ENCODE measurements around the gene MACC1.
"Not testable (repeated sequence)": the region's sequence is repeated elsewhere in the genome, so short reads cannot be mapped to it uniquely, and the experiment has no call there.

Gene MACC1

GRCh38 chr7:20191391-20191869 is 25.8 kb downstream of the MACC1 start:
- peaks cover 28% of the 10 kb centered on the region for H3K4me1 Mint-ChIP-seq
- no peaks in the 10 kb centered on the region for H3K27me3 Mint-ChIP-seq
- H3K9me3 Mint-ChIP-seq, result peaks cover 9% of the 10 kb centered on the region
- DNase-seq (ENCODE audit: low spot score in 2 of 2), result no peak
- no peak overlapping the region for H3K4me3 Mint-ChIP-seq
- no peak for ATAC-seq (ENCODE audit: low read depth)
- H3K36me3 Mint-ChIP-seq, result peaks cover 19% of the 10 kb centered on the region
- peak overlapping the region; percentile 15 for H3K27ac Mint-ChIP-seq

DNA sequence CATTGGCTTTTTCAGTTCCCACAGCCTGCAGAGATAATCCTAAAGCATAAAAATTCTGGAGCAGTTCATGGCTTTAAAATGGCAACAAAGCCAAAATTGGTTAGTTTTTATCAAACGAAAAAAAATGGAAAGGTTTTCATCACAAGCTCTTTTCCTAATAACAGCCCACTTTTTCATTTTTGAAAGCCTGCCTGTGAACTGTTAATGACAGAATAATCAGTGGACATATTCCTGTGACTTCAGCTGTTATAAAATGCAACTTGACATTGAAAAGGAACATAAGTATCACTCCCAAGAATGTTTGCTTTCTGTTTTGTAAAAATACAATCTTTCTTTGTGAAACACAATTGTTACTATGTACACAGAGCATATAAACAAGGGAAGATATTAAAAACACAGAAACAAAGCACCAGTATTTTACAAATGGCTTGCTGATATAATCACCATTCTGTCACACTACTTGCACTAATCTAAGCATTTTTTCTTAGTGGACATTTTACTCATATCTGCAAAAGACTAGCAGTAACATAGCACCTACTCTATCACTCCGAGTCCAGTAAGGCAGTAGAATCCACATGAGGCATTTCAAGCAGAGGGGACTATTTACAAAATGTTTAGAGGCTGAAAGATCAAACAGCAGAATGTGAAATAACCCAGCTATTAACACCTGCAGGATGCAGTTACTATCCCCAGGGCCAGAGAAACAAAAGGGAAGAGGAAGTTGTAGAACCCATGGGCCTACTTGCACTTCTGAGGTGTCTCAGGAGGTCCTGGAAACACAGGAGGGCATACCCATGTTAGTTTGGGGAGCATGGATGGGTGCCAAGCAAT is 26.4 kb downstream of the MACC1 start:
- Mint-ChIP-seq H3K4me3 (no peak overlapping the region), H3K36me3 (peaks cover 19% of the 10 kb centered on the region), H3K27ac (peak overlapping the region; percentile 15), H3K9me3 (peaks cover 9% of the 10 kb centered on the region), H3K27me3 (no peaks in the 10 kb centered on the region), H3K4me1 (peaks cover 28% of the 10 kb centered on the region)
- peak; percentile 63 for ATAC-seq (ENCODE audit: low read depth)
- DNase-seq (ENCODE audit: low spot score in 2 of 2), result no peak

- no peak overlapping the region for H3K4me3 Mint-ChIP-seq
- no peaks in the 10 kb centered on the region for H3K27me3 Mint-ChIP-seq
- ATAC-seq (ENCODE audit: low read depth), result no peak
These were observed 27.3 kb downstream of the MACC1 start for GRCh38 chr7:20189852-20190251.

GRCh38 chr7:20188567-20188966 is 28.6 kb downstream of the MACC1 start:
- Mint-ChIP-seq H3K4me1 (peaks cover 30% of the 10 kb centered on the region), H3K27ac (peak overlapping the region; percentile 22), H3K9me3 (peaks cover 9% of the 10 kb centered on the region), H3K36me3 (peaks cover 18% of the 10 kb centered on the region), H3K4me3 (no peak overlapping the region), H3K27me3 (no peaks in the 10 kb centered on the region)
- no peak for ATAC-seq (ENCODE audit: low read depth)
- DNase-seq (ENCODE audit: low spot score in 2 of 2), result no peak

More at GRCh38 chr7:20189852-20190251, 27.3 kb downstream of the MACC1 start:
- no peak for DNase-seq (ENCODE audit: low spot score in 2 of 2)
- H3K27ac Mint-ChIP-seq, result peak overlapping the region; percentile 86
- H3K9me3 Mint-ChIP-seq, result peaks cover 9% of the 10 kb centered on the region
- peaks cover 28% of the 10 kb centered on the region for H3K4me1 Mint-ChIP-seq
- H3K36me3 Mint-ChIP-seq, result peaks cover 15% of the 10 kb centered on the region

- not testable (repeated sequence) for DNase-seq (ENCODE audit: low spot score in 2 of 2); H3K4me3 Mint-ChIP-seq; H3K9me3 Mint-ChIP-seq; H3K27me3 Mint-ChIP-seq
- Mint-ChIP-seq H3K4me1 (peaks cover 27% of the 10 kb centered on the region), H3K27ac (peak overlapping the region; percentile 40), H3K36me3 (peaks cover 20% of the 10 kb centered on the region)
- ATAC-seq (ENCODE audit: low read depth), result peak; percentile 72
These were observed 29.3 kb downstream of the MACC1 start for GRCh38 chr7:20187850-20188249.

DNA sequence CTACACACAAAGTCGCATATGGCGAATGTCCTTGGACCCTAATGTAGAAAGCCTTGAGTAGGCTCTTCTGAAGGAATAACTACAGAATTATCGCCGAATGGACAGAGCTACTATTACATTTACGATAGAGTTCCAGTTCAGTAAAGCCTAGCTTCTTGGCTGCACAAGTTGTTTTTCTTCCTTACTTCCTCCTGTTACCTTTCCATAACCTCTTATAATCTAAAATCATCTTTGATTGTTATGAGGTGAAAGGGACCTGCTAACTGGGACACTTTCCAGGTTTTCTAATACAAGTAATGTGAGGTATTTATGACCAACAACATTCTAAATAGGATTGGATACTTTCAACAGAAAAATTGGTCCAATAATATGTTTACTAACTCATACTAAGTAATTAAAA is 31.2 kb downstream of the MACC1 start:
- DNase-seq (ENCODE audit: low spot score in 2 of 2) (no peak), ATAC-seq (ENCODE audit: low read depth) (no peak)
- peaks cover 20% of the 10 kb centered on the region for H3K4me1 Mint-ChIP-seq
- H3K27ac Mint-ChIP-seq, result no peak overlapping the region
- H3K27me3 Mint-ChIP-seq, result no peaks in the 10 kb centered on the region
- peaks cover 23% of the 10 kb centered on the region for H3K36me3 Mint-ChIP-seq
- H3K9me3 Mint-ChIP-seq, result peaks cover 9% of the 10 kb centered on the region
- no peak overlapping the region for H3K4me3 Mint-ChIP-seq

- Mint-ChIP-seq H3K27me3 (no peaks in the 10 kb centered on the region), H3K9me3 (no peaks in the 10 kb centered on the region), H3K4me3 (no peak overlapping the region), H3K27ac (no peak overlapping the region), H3K36me3 (peaks cover 19% of the 10 kb centered on the region), H3K4me1 (peaks cover 11% of the 10 kb centered on the region)
- DNase-seq (ENCODE audit: low spot score in 2 of 2) (no peak), ATAC-seq (ENCODE audit: low read depth) (no peak)
These were observed 34.1 kb downstream of the MACC1 start for GRCh38 chr7:20183086-20183485.

DNA sequence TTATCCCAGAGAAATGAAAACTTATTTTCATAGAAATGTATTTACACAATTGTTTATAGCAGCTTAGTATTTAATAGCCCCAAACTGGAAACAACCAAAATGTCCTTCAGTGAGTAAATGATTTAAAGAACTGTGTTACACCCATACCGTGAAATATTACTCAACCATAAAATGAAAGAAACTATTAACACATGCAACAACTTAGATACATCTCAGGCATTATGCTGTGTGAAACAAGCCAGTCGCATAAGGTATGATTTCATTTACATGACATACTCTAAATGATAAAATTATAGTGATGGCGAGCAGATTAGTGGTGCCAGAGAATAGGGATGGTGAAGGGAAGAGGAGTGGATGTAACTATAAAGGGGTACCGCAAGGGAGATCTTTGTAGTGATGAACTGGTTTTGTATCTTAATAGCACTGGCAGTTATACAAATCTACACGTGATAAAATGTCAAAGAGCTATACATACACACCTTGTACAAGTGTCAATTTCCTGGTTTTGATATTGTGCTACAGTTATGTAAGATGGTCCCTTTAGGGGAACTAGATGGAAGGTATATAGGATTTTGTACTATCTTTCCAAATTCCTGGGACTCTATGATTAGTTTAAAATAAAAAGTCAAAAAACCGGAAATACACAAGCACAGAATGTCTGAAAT is 40.5 kb downstream of the MACC1 start:
- no peaks in the 10 kb centered on the region for H3K9me3 Mint-ChIP-seq
- ATAC-seq (ENCODE audit: low read depth) (no peak), DNase-seq (ENCODE audit: low spot score in 2 of 2) (no peak)
- peaks cover 2% of the 10 kb centered on the region for H3K4me1 Mint-ChIP-seq
- H3K27me3 Mint-ChIP-seq, result no peaks in the 10 kb centered on the region
- H3K4me3 Mint-ChIP-seq, result no peak overlapping the region
- no peak overlapping the region for H3K27ac Mint-ChIP-seq
- H3K36me3 Mint-ChIP-seq, result peaks cover 5% of the 10 kb centered on the region

DNA sequence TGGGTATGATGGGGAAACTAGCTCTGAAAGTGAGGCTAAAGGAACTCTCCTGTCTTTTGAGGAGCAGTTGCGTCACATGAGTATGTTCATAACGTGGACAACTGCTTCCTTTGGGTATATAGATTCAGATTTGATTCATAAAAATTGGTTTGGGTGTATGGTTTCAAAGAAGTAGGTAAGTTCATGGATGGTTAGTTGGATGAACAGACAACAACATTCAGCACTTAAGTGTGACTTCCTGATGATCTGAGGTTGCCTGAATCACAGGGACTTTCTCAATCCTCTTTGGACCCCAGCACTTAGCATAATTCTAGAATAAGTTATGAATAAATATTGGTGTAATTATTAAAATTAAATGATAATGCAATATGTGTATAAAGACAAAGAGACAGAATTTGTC is 43.4 kb downstream of the MACC1 start:
- Mint-ChIP-seq H3K4me3 (no peak overlapping the region), H3K27ac (no peak overlapping the region), H3K36me3 (no peaks in the 10 kb centered on the region), H3K4me1 (peaks cover 2% of the 10 kb centered on the region), H3K9me3 (no peaks in the 10 kb centered on the region), H3K27me3 (no peaks in the 10 kb centered on the region)
- ATAC-seq (ENCODE audit: low read depth) (no peak), DNase-seq (ENCODE audit: low spot score in 2 of 2) (no peak)

DNA sequence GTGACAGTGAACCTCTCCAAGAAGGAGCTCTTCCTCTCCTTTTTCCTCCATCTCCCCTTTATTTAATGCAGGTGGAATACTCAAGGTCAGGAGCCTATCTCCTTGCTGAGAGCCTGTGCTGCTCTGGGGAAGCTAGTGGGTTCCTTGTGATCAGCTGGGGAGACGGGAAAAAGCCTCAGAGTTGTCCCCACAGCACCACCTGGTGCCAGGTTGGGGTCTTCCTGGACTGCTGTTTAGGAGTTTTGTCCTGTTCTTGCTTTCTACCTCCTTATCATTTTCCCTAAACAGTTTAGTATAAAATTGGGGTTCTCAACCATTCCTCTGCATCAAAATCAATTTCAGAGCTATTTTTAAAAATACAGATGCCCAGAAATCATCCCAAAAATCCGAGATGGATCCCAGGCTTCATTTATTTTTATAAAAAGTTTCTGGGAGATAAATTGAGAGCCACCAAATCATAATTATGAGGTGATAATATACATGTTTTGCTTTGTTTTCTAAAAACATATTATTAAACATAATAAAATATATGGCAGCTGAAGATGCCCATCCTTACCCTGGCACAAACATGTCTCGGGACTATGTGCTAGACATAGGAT is 44.3 kb downstream of the MACC1 start:
- Mint-ChIP-seq H3K9me3 (no peaks in the 10 kb centered on the region), H3K27ac (no peak overlapping the region), H3K4me3 (no peak overlapping the region), H3K27me3 (no peaks in the 10 kb centered on the region), H3K4me1 (no peaks in the 10 kb centered on the region), H3K36me3 (no peaks in the 10 kb centered on the region)
- DNase-seq (ENCODE audit: low spot score in 2 of 2) (no peak), ATAC-seq (ENCODE audit: low read depth) (peak; percentile 62)

DNA sequence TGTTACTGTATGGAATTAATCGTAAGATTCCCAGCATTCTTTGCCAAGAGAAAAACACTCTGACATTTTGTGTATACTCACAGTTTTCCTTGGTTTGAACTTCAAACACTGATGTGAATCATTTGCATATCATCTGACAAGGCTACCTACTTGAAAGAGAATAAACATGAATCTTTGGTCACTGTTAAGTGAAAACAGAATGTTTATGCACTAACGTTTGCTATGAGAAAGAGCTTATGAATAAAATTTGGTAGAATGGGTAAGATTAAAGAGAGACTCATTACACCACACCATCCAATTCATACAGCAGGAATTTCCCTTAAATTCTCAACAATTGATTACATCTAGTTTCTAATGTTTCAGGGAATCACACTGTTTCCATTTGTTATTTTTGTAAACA is 46.6 kb downstream of the MACC1 start:
- H3K36me3 Mint-ChIP-seq, result peaks cover 4% of the 10 kb centered on the region
- no peak for ATAC-seq (ENCODE audit: low read depth)
- H3K4me1 Mint-ChIP-seq, result no peaks in the 10 kb centered on the region
- no peak overlapping the region for H3K27ac Mint-ChIP-seq
- no peak for DNase-seq (ENCODE audit: low spot score in 2 of 2)
- H3K27me3 Mint-ChIP-seq, result no peaks in the 10 kb centered on the region
- no peak overlapping the region for H3K4me3 Mint-ChIP-seq
- no peaks in the 10 kb centered on the region for H3K9me3 Mint-ChIP-seq

- ATAC-seq (ENCODE audit: low read depth) (no peak), DNase-seq (ENCODE audit: low spot score in 2 of 2) (no peak)
- Mint-ChIP-seq H3K36me3 (peaks cover 4% of the 10 kb centered on the region), H3K9me3 (no peaks in the 10 kb centered on the region), H3K4me1 (no peaks in the 10 kb centered on the region), H3K27me3 (no peaks in the 10 kb centered on the region), H3K4me3 (no peak overlapping the region), H3K27ac (no peak overlapping the region)
These were observed 52.1 kb downstream of the MACC1 start for GRCh38 chr7:20165146-20165510.

GRCh38 chr7:20164425-20165145 is 52.6 kb downstream of the MACC1 start:
- DNase-seq (ENCODE audit: low spot score in 2 of 2), result no peak
- H3K36me3 Mint-ChIP-seq, result peaks cover 7% of the 10 kb centered on the region

DNA sequence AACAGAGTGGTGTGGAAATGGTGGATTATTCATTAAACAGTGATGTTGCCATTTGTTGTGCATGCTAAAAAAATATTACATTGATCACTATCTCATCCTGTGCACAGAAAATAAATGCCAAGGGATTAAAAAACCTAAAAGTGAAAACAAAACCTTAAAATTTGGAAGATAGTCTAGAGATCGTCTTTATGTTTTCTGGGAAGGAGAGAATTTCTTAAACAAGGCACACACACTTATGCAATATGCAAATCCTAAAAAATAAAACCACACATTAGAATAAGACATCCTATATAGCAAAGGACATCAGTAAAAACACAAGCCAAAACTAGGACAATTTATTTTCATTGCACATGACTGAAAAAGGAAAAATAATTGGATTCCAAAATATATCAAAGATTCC is 54.5 kb downstream of the MACC1 start:
- H3K4me3 Mint-ChIP-seq, result no peak overlapping the region
- DNase-seq (ENCODE audit: low spot score in 2 of 2) (no peak), ATAC-seq (ENCODE audit: low read depth) (no peak)
- no peaks in the 10 kb centered on the region for H3K9me3 Mint-ChIP-seq
- H3K36me3 Mint-ChIP-seq, result peaks cover 9% of the 10 kb centered on the region
- peaks cover 3% of the 10 kb centered on the region for H3K4me1 Mint-ChIP-seq
- no peak overlapping the region for H3K27ac Mint-ChIP-seq
- H3K27me3 Mint-ChIP-seq, result no peaks in the 10 kb centered on the region

More at GRCh38 chr7:20164425-20165145, 52.6 kb downstream of the MACC1 start:
- Mint-ChIP-seq H3K4me3 (no peak overlapping the region), H3K27ac (no peak overlapping the region), H3K9me3 (no peaks in the 10 kb centered on the region), H3K4me1 (no peaks in the 10 kb centered on the region), H3K27me3 (no peaks in the 10 kb centered on the region)
- no peak for ATAC-seq (ENCODE audit: low read depth)

Measured in memory B cell (primary cell).